HCT116 (cell line): ENCODE results near the gene FMC1. TPM values are rescaled to one million over a fixed set of nuclear protein-coding genes. Genes with fewer than 3 reads are reported as not detected.

Experiments
- ATAC-seq: fragments of 200-7000 bp; cut with Tn5 transposase; 2 replicates; pipeline ENCODE4 v1.9.1; 2020; ENCODE audit warnings: mild to moderate bottlenecking, moderate library complexity
- BruUV-seq: library from RNA; stranded (reverse); fragments of 400-500 nt; replicated peaks from 2 replicates; lab custom pipeline; 2021; lab: Mats Ljungman, UMichigan
- CTCF ChIA-PET: fragments of 300-600 bp; sonication (Branson Sonifier 250); formaldehyde crosslinking; loops from one replicate; lab custom pipeline; 2021; ENCODE audit warnings: antibody characterized with exemption; lab: Charles Lee
- POLR2A ChIA-PET: fragments of 300-600, 350-600 bp; sonication (Branson Sonifier 250); formaldehyde crosslinking; loops from one replicate; lab custom pipeline; 2021; ENCODE audit warnings: antibody characterized with exemption; lab: Charles Lee
- RAD21 ChIA-PET, 2 experiments: fragments of 300-600 bp; sonication (Branson Sonifier 250); formaldehyde crosslinking; loops; one replicate each; lab custom pipeline; 2023; ENCODE audit warnings: low total read pairs in 2 of 2; ENCODE audit not compliant: uncharacterized antibody in 2 of 2, unreplicated experiment in 2 of 2, low non-redundant PET in 1 of 2; lab: Charles Lee
- DNase-seq: peaks from one replicate; pipeline ENCODE4 v3.0.0-alpha.2; 2010; ENCODE audit warnings: low read depth, low spot score
- H2AFZ ChIP-seq: fragments of 200-600 bp; shearing (Covaris generic), sonication (generic); 2 replicates; pipeline ENCODE4 v1.6.1; 2017; ENCODE audit warnings: low read depth, mixed run types, mixed read lengths, antibody characterized with exemption, low read length; ENCODE audit not compliant: poor library complexity, severe bottlenecking
- H3K27ac ChIP-seq: 2 replicates; pipeline ENCODE4 v1.5.1; 2012; ENCODE audit warnings: low read depth, low read length
- H3K27me3 ChIP-seq: fragments of 200-600 bp; sonication (generic); 2 replicates; pipeline ENCODE4 v1.6.1; 2016; ENCODE audit warnings: mixed run types, low read length, mixed read lengths; ENCODE audit not compliant: insufficient read depth
- H3K36me3 ChIP-seq, 2 experiments: fragments of 200-500 bp in 1 of 2; fragments of 200-600 bp in 1 of 2; sonication (Bioruptor generic) in 1 of 2; sonication (generic) in 1 of 2; 2 replicates each; pipeline versions ENCODE4 v1.5.1 to v1.6.1; 2014 to 2016; ENCODE audit warnings: low read length in 2 of 2, inconsistent platforms in 1 of 2, mixed read lengths in 1 of 2, mixed run types in 1 of 2; ENCODE audit not compliant: insufficient read depth in 2 of 2, control insufficient read depth in 1 of 2
- H3K4me1 ChIP-seq, 2 experiments: fragments of 200-600 bp in 1 of 2; sonication (generic) in 1 of 2; 2 replicates each; pipeline versions ENCODE4 v1.5.1 to v1.6.1; 2012 to 2017; ENCODE audit warnings: low read length in 2 of 2, inconsistent platforms in 1 of 2, mild to moderate bottlenecking in 1 of 2, mixed read lengths in 1 of 2, mixed run types in 1 of 2, moderate library complexity in 1 of 2; ENCODE audit not compliant: insufficient read depth in 2 of 2, control insufficient read depth in 1 of 2
- H3K4me2 ChIP-seq: fragments of 200-600 bp; sonication (generic); 2 replicates; pipeline ENCODE4 v1.6.1; 2017; ENCODE audit warnings: mixed run types, low read length, mixed read lengths
- H3K4me3 ChIP-seq, 2 experiments: fragments of 200-600 bp in 1 of 2; sonication (generic) in 1 of 2; replicated peaks in 1 of 2; 2 replicates each; pipeline ENCODE4 v1.5.1; 2011 to 2016; ENCODE audit warnings: low read length in 2 of 2, control low read depth in 1 of 2, low read depth in 1 of 2, mild to moderate bottlenecking in 1 of 2, mixed read lengths in 1 of 2, mixed run types in 1 of 2
- H3K79me2 ChIP-seq: fragments of 200-600 bp; sonication (generic); 2 replicates; pipeline ENCODE4 v1.6.1; 2017; ENCODE audit warnings: mild to moderate bottlenecking, mixed run types, low read length, moderate library complexity, mixed read lengths; ENCODE audit not compliant: insufficient read depth
- H3K9ac ChIP-seq: fragments of 200-600 bp; sonication (generic); 2 replicates; pipeline ENCODE4 v1.6.1; 2016; ENCODE audit warnings: low read length, mixed read lengths
- H3K9me2 ChIP-seq: fragments of 200-600 bp; sonication (generic), shearing (Covaris generic); 2 replicates; pipeline ENCODE4 v1.6.1; 2017; ENCODE audit warnings: mixed run types, mild to moderate bottlenecking, moderate library complexity; ENCODE audit not compliant: insufficient read depth
- H3K9me3 ChIP-seq, 2 experiments: fragments of 200-500 bp in 1 of 2; fragments of 200-600 bp in 1 of 2; sonication (Bioruptor generic) in 1 of 2; sonication (generic) in 1 of 2; 2 replicates each; pipeline ENCODE4 v1.6.1; 2014 to 2017; ENCODE audit warnings: low read length in 2 of 2, mixed read lengths in 2 of 2, inconsistent platforms in 1 of 2, low read depth in 1 of 2, mild to moderate bottlenecking in 1 of 2, mixed run types in 1 of 2, moderate library complexity in 1 of 2; ENCODE audit not compliant: control insufficient read depth in 1 of 2, insufficient read depth in 1 of 2
- H4K20me1 ChIP-seq: fragments of 200-600 bp; sonication (generic), shearing (Covaris generic); 2 replicates; pipeline ENCODE4 v1.6.1; 2017; ENCODE audit warnings: mixed run types, mild to moderate bottlenecking, moderate library complexity; ENCODE audit not compliant: insufficient read depth
- CBX3 ChIP-seq: IDR thresholded peaks from 2 replicates; pipeline ENCODE4 v1.6.1; 2012; ENCODE audit warnings: low read depth
- EGR1 ChIP-seq: IDR thresholded peaks from 2 replicates; pipeline ENCODE4 v1.6.1; 2012; ENCODE audit warnings: low read depth
- EZH2 ChIP-seq: fragments of 200-600 bp; sonication (generic); IDR thresholded peaks from 2 replicates; pipeline ENCODE4 v1.6.1; 2017; ENCODE audit warnings: antibody characterized with exemption, mixed run types
- EZH2phosphoT487 ChIP-seq: fragments of 200-600 bp; IDR thresholded peaks from 2 replicates; pipeline ENCODE4 v1.6.1; 2018; ENCODE audit warnings: antibody characterized with exemption, borderline replicate concordance
- FOSL1 ChIP-seq: IDR thresholded peaks from 2 replicates; pipeline ENCODE4 v1.6.1; 2012; ENCODE audit warnings: low read depth
- JUND ChIP-seq: IDR thresholded peaks from 2 replicates; pipeline ENCODE4 v1.6.1; 2012
- POLR2A ChIP-seq: IDR thresholded peaks from 2 replicates; pipeline ENCODE4 v1.7.0; 2011; ENCODE audit warnings: borderline replicate concordance; ENCODE audit not compliant: insufficient read depth, insufficient read length; ENCODE audit errors: extremely low read depth
- POLR2AphosphoS5 ChIP-seq: IDR thresholded peaks from 2 replicates; pipeline ENCODE4 v1.6.1; 2011; ENCODE audit warnings: mild to moderate bottlenecking, low read depth, low read length, moderate library complexity
- SIN3A ChIP-seq: IDR thresholded peaks from 2 replicates; pipeline ENCODE4 v1.6.1; 2012; ENCODE audit warnings: low read depth
- SP1 ChIP-seq: IDR thresholded peaks from 2 replicates; pipeline ENCODE4 v1.6.1; 2012; ENCODE audit warnings: low read depth
- SRF ChIP-seq: IDR thresholded peaks from 2 replicates; pipeline ENCODE4 v1.6.1; 2012; ENCODE audit warnings: low read depth
- TCF7L2 ChIP-seq: IDR thresholded peaks from 2 replicates; pipeline ENCODE4 v1.7.0; 2011; ENCODE audit warnings: borderline replicate concordance, inconsistent platforms; ENCODE audit not compliant: insufficient read depth, insufficient read length; ENCODE audit errors: extremely low read depth
- ZFX ChIP-seq: fragments of 450-650 bp; IDR thresholded peaks from 2 replicates; pipeline ENCODE4 v1.6.1; 2017
- ZNF274 ChIP-seq: fragments of 200-500 bp; sonication (Bioruptor generic); IDR thresholded peaks from 2 replicates; pipeline ENCODE4 v1.6.1; 2014; ENCODE audit warnings: mild to moderate bottlenecking, low read depth, low read length, inconsistent platforms
- intact Hi-C: fragments of 100-400 bp; cut with micrococcal nuclease; formaldehyde crosslinking; loops from 2 replicates; pipeline ENCODE4 v1.10.0; 2022
- total RNA-seq: library from RNA; stranded (reverse); gene quantifications from one replicate; pipeline ENCODE4 v1.2.1, GENCODE V29; 2021; ENCODE audit not compliant: unreplicated experiment
- TF ChIP-seq, protein P1 (sequence below): IDR thresholded peaks from 2 replicates; pipeline ENCODE4 v1.6.1; 2012; ENCODE audit warnings: low read depth
- TF ChIP-seq, protein P2 (sequence below), 3 experiments: fragments of 200-600 bp in 1 of 3; sonication (generic) in 1 of 3; IDR thresholded peaks in 2 of 3; conservative IDR thresholded peaks in 1 of 3; 2 replicates each; pipeline ENCODE4 v1.5.1; 2012 to 2017; ENCODE audit warnings: low read depth in 2 of 3, low read length in 2 of 3, antibody characterized with exemption in 1 of 3, borderline replicate concordance in 1 of 3, control low read depth in 1 of 3, mild to moderate bottlenecking in 1 of 3, mixed read lengths in 1 of 3, mixed run types in 1 of 3, moderate library complexity in 1 of 3; ENCODE audit not compliant: insufficient read depth in 1 of 3
- TF ChIP-seq, protein P3 (sequence below): IDR thresholded peaks from 2 replicates; pipeline ENCODE4 v1.6.1; 2012
- TF ChIP-seq, protein P4 (sequence below): IDR thresholded peaks from 2 replicates; pipeline ENCODE4 v1.6.1; 2012

The FMC1 gene
- total RNA-seq, 1 experiment from 2014 or later = 19.4 TPM

DNA sequence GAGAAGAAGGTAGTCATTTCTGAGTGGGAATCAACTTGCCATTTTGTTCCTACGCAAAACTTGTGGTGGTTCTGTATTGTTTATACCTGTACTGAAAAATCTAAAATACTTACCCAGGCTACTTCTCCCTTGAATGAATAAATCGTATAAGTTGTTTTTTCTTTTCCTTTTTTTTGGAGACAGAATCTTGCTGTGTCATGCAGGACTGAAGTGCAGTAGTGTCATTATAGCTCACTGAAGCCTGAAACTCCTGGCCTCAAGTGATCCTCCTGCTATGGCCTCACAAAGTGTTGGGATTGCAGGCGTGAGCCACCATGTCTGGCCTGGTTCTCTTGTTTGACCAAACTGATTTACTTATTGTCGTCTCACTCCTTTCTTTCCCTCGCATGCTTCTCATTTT is 46.5 kb downstream of the FMC1 start:
- H3K9me3 ChIP-seq = no peaks in the 10 kb centered on the region
- H3K4me2 ChIP-seq = no peak overlapping the region
- DNase-seq = no peak
- no peak overlapping the region for H3K4me3 ChIP-seq
- H3K9me2 ChIP-seq = no peaks in the 10 kb centered on the region
- peaks cover 88% of the 10 kb centered on the region for H3K79me2 ChIP-seq
- H2AFZ ChIP-seq = no peak overlapping the region
- RAD21 ChIA-PET = no interaction called here
- no peak overlapping the region for H3K27ac ChIP-seq
- H3K9ac ChIP-seq = no peak overlapping the region
- no peak for TF ChIP-seq POLR2AphosphoS5
- TF ChIP-seq, protein P1, sequence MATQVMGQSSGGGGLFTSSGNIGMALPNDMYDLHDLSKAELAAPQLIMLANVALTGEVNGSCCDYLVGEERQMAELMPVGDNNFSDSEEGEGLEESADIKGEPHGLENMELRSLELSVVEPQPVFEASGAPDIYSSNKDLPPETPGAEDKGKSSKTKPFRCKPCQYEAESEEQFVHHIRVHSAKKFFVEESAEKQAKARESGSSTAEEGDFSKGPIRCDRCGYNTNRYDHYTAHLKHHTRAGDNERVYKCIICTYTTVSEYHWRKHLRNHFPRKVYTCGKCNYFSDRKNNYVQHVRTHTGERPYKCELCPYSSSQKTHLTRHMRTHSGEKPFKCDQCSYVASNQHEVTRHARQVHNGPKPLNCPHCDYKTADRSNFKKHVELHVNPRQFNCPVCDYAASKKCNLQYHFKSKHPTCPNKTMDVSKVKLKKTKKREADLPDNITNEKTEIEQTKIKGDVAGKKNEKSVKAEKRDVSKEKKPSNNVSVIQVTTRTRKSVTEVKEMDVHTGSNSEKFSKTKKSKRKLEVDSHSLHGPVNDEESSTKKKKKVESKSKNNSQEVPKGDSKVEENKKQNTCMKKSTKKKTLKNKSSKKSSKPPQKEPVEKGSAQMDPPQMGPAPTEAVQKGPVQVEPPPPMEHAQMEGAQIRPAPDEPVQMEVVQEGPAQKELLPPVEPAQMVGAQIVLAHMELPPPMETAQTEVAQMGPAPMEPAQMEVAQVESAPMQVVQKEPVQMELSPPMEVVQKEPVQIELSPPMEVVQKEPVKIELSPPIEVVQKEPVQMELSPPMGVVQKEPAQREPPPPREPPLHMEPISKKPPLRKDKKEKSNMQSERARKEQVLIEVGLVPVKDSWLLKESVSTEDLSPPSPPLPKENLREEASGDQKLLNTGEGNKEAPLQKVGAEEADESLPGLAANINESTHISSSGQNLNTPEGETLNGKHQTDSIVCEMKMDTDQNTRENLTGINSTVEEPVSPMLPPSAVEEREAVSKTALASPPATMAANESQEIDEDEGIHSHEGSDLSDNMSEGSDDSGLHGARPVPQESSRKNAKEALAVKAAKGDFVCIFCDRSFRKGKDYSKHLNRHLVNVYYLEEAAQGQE = no peak
- TF ChIP-seq SIN3A = no peak
- TF ChIP-seq TCF7L2 = no peak
- TF ChIP-seq, protein P2, sequence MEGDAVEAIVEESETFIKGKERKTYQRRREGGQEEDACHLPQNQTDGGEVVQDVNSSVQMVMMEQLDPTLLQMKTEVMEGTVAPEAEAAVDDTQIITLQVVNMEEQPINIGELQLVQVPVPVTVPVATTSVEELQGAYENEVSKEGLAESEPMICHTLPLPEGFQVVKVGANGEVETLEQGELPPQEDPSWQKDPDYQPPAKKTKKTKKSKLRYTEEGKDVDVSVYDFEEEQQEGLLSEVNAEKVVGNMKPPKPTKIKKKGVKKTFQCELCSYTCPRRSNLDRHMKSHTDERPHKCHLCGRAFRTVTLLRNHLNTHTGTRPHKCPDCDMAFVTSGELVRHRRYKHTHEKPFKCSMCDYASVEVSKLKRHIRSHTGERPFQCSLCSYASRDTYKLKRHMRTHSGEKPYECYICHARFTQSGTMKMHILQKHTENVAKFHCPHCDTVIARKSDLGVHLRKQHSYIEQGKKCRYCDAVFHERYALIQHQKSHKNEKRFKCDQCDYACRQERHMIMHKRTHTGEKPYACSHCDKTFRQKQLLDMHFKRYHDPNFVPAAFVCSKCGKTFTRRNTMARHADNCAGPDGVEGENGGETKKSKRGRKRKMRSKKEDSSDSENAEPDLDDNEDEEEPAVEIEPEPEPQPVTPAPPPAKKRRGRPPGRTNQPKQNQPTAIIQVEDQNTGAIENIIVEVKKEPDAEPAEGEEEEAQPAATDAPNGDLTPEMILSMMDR (IDR thresholded peaks at IDR 0.05 in 2 of 3, conservative IDR thresholded peaks at IDR 0.05 in 1 of 3; ENCODE audit: borderline replicate concordance in 1 of 3, insufficient read depth in 1 of 3, low read depth in 2 of 3, low read length in 2 of 3) = no peak
- TF ChIP-seq ZFX = no peak
- TF ChIP-seq EZH2 = no peak
- TF ChIP-seq, protein P3, sequence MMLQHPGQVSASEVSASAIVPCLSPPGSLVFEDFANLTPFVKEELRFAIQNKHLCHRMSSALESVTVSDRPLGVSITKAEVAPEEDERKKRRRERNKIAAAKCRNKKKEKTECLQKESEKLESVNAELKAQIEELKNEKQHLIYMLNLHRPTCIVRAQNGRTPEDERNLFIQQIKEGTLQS = no peak
- TF ChIP-seq SRF = no peak
- no peak for TF ChIP-seq EGR1
- TF ChIP-seq, protein P4, sequence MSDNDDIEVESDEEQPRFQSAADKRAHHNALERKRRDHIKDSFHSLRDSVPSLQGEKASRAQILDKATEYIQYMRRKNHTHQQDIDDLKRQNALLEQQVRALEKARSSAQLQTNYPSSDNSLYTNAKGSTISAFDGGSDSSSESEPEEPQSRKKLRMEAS = no peak
- TF ChIP-seq POLR2A = no peak
- no peak for TF ChIP-seq EZH2phosphoT487
- TF ChIP-seq FOSL1 = no peak
- no peak for TF ChIP-seq ZNF274
- no peak for TF ChIP-seq SP1
- no peak for TF ChIP-seq JUND
- no peak for TF ChIP-seq CBX3
- TF ChIP-seq, all 23 proteins: peak for 0
- Histone ChIP-seq H3K27me3 (no peaks in the 10 kb centered on the region), H3K4me1 (no peaks in the 10 kb centered on the region), H4K20me1 (0 out of 2 replicates have a peak, but pooled peaks cover 15% of the 10 kb centered on the region), H3K36me3 (peaks cover 8 to 15% of the 10 kb centered on the region in 2 experiments)
- ATAC-seq = no peak
- POLR2A ChIA-PET = no interaction called here
- intact Hi-C loops = no loop called here
- BruUV-seq = no TSS peak
- CTCF ChIA-PET = no interaction called here
